ENCODE data around the gene TRIM34.

The TRIM34 gene

GRCh38 chr11:5663511-5663910, 38.7 kb downstream of the TRIM34 start:
- H3K36me3 ChIP-seq (replicated peaks; ENCODE audit: insufficient read depth, low read length) = no peaks in the 10 kb centered on the region

GRCh38 chr11:5665051-5665570, 40.3 kb downstream of the TRIM34 start:
- H3K4me2 ChIP-seq (ENCODE audit: low read depth, low read length) = no peak overlapping the region
- no peaks in the 10 kb centered on the region for H3K4me1 ChIP-seq (ENCODE audit: low read length)
- no peaks in the 10 kb centered on the region for H3K79me2 ChIP-seq (ENCODE audit: low read length)
- no peaks in the 10 kb centered on the region for H3K9me3 ChIP-seq (replicated peaks; ENCODE audit: insufficient read depth, low read length)
- H3K27ac ChIP-seq (ENCODE audit: low read length) = no peak overlapping the region
- no peak for DNase-seq
- H2AFZ ChIP-seq (ENCODE audit: low read length) = no peak overlapping the region
- H3K9ac ChIP-seq (ENCODE audit: low read length) = no peak overlapping the region
- H3K9me2 ChIP-seq (replicated peaks; ENCODE audit: insufficient read depth, low read length) = no peaks in the 10 kb centered on the region
- H3K36me3 ChIP-seq (replicated peaks; ENCODE audit: insufficient read depth, low read length) = no peaks in the 10 kb centered on the region
- no peak for TF ChIP-seq EZH2phosphoT487 (IDR thresholded peaks at IDR 0.05; ENCODE audit: low read length)
- no peak for TF ChIP-seq EZH2 (optimal IDR thresholded peaks at IDR 0.05; ENCODE audit: low read depth, low read length)
- TF ChIP-seq CTCF (IDR thresholded peaks at IDR 0.05; ENCODE audit: low read length) = no peak
- no peaks in the 10 kb centered on the region for H3F3A ChIP-seq (ENCODE audit: insufficient read depth, low read length)
- H3K27me3 ChIP-seq (replicated peaks; ENCODE audit: insufficient read depth, low read length) = no peaks in the 10 kb centered on the region
- no peak overlapping the region for H3K4me3 ChIP-seq (ENCODE audit: low read length)
- H4K20me1 ChIP-seq (ENCODE audit: insufficient read depth, low read length) = no peaks in the 10 kb centered on the region

More at GRCh38 chr11:5663511-5663910, 38.7 kb downstream of the TRIM34 start:
- no peaks in the 10 kb centered on the region for H4K20me1 ChIP-seq (ENCODE audit: insufficient read depth, low read length)
- H3F3A ChIP-seq (ENCODE audit: insufficient read depth, low read length) = no peaks in the 10 kb centered on the region
- no peak for DNase-seq
- no peak overlapping the region for H3K4me2 ChIP-seq (ENCODE audit: low read depth, low read length)
- H3K9ac ChIP-seq (ENCODE audit: low read length) = no peak overlapping the region
- no peak overlapping the region for H2AFZ ChIP-seq (ENCODE audit: low read length)
- no peaks in the 10 kb centered on the region for H3K27me3 ChIP-seq (replicated peaks; ENCODE audit: insufficient read depth, low read length)
- H3K27ac ChIP-seq (ENCODE audit: low read length) = no peak overlapping the region
- H3K9me2 ChIP-seq (replicated peaks; ENCODE audit: insufficient read depth, low read length) = no peaks in the 10 kb centered on the region
- H3K9me3 ChIP-seq (replicated peaks; ENCODE audit: insufficient read depth, low read length) = no peaks in the 10 kb centered on the region
- H3K79me2 ChIP-seq (ENCODE audit: low read length) = no peaks in the 10 kb centered on the region
- no peak overlapping the region for H3K4me3 ChIP-seq (ENCODE audit: low read length)
- TF ChIP-seq EZH2 (optimal IDR thresholded peaks at IDR 0.05; ENCODE audit: low read depth, low read length) (no peak), EZH2phosphoT487 (IDR thresholded peaks at IDR 0.05; ENCODE audit: low read length) (no peak), CTCF (IDR thresholded peaks at IDR 0.05; ENCODE audit: low read length) (no peak)
- no peaks in the 10 kb centered on the region for H3K4me1 ChIP-seq (ENCODE audit: low read length)

- Histone ChIP-seq H2AFZ (ENCODE audit: low read length) (no peak overlapping the region), H3K27ac (ENCODE audit: low read length) (no peak overlapping the region), H3K9me3 (replicated peaks; ENCODE audit: insufficient read depth, low read length) (no peaks in the 10 kb centered on the region), H3K79me2 (ENCODE audit: low read length) (no peaks in the 10 kb centered on the region), H3K4me2 (ENCODE audit: low read depth, low read length) (no peak overlapping the region), H3K4me3 (ENCODE audit: low read length) (no peak overlapping the region), H3K9me2 (replicated peaks; ENCODE audit: insufficient read depth, low read length) (no peaks in the 10 kb centered on the region), H3F3A (ENCODE audit: insufficient read depth, low read length) (no peaks in the 10 kb centered on the region), H3K27me3 (replicated peaks; ENCODE audit: insufficient read depth, low read length) (no peaks in the 10 kb centered on the region), H3K9ac (ENCODE audit: low read length) (no peak overlapping the region), H4K20me1 (ENCODE audit: insufficient read depth, low read length) (no peaks in the 10 kb centered on the region), H3K36me3 (replicated peaks; ENCODE audit: insufficient read depth, low read length) (no peaks in the 10 kb centered on the region), H3K4me1 (ENCODE audit: low read length) (no peaks in the 10 kb centered on the region)
- DNase-seq = no peak
- no peak for TF ChIP-seq EZH2 (optimal IDR thresholded peaks at IDR 0.05; ENCODE audit: low read depth, low read length)
These were observed 41.1 kb downstream of the TRIM34 start for GRCh38 chr11:5665746-5666401.

GRCh38 chr11:5666402-5666793, 41.6 kb downstream of the TRIM34 start:
- Histone ChIP-seq H3K27ac (ENCODE audit: low read length) (no peak overlapping the region), H3K4me2 (ENCODE audit: low read depth, low read length) (no peak overlapping the region), H3K36me3 (replicated peaks; ENCODE audit: insufficient read depth, low read length) (no peaks in the 10 kb centered on the region), H3K4me3 (ENCODE audit: low read length) (no peak overlapping the region), H3K79me2 (ENCODE audit: low read length) (no peaks in the 10 kb centered on the region), H3K9ac (ENCODE audit: low read length) (no peak overlapping the region), H3F3A (ENCODE audit: insufficient read depth, low read length) (no peaks in the 10 kb centered on the region), H3K9me3 (replicated peaks; ENCODE audit: insufficient read depth, low read length) (no peaks in the 10 kb centered on the region), H3K9me2 (replicated peaks; ENCODE audit: insufficient read depth, low read length) (no peaks in the 10 kb centered on the region), H2AFZ (ENCODE audit: low read length) (no peak overlapping the region), H4K20me1 (ENCODE audit: insufficient read depth, low read length) (no peaks in the 10 kb centered on the region), H3K27me3 (replicated peaks; ENCODE audit: insufficient read depth, low read length) (no peaks in the 10 kb centered on the region), H3K4me1 (ENCODE audit: low read length) (no peaks in the 10 kb centered on the region)
- no peak for DNase-seq
- TF ChIP-seq CTCF (IDR thresholded peaks at IDR 0.05; ENCODE audit: low read length) (no peak), EZH2 (optimal IDR thresholded peaks at IDR 0.05; ENCODE audit: low read depth, low read length) (no peak), EZH2phosphoT487 (IDR thresholded peaks at IDR 0.05; ENCODE audit: low read length) (no peak)

Data from MM.1S (cell line).